ENCODE data around the gene DCBLD1.

DCBLD1 gene

DNA sequence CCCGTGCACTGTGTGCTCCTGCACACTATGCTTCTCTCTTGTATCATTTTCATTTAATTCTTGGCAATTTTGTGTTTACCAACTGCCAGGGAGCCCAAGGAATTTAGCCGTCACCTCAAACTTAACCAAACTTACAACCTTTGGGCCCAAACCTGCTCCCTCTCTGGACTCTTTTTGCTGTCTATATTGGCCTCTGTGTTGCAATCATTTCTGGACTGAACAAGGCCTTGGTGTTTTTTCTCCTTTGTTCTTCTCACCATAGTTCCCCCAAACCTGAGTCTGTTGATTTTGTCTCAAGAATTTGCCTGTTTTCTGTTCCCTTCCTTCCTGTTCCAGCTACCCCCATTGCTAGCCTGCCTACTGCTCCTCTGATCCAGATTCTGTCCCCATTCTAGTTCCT, 19.2 kb downstream of the DCBLD1 start:
- no peaks in the 10 kb centered on the region for H3K4me1 ChIP-seq
- no peaks in the 10 kb centered on the region for H3K27me3 ChIP-seq
- TF ChIP-seq, protein P1, sequence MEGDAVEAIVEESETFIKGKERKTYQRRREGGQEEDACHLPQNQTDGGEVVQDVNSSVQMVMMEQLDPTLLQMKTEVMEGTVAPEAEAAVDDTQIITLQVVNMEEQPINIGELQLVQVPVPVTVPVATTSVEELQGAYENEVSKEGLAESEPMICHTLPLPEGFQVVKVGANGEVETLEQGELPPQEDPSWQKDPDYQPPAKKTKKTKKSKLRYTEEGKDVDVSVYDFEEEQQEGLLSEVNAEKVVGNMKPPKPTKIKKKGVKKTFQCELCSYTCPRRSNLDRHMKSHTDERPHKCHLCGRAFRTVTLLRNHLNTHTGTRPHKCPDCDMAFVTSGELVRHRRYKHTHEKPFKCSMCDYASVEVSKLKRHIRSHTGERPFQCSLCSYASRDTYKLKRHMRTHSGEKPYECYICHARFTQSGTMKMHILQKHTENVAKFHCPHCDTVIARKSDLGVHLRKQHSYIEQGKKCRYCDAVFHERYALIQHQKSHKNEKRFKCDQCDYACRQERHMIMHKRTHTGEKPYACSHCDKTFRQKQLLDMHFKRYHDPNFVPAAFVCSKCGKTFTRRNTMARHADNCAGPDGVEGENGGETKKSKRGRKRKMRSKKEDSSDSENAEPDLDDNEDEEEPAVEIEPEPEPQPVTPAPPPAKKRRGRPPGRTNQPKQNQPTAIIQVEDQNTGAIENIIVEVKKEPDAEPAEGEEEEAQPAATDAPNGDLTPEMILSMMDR (IDR thresholded peaks at IDR 0.05; ENCODE audit: low read depth, low read length) = no peak
- DNase-seq = no peak
- H3K36me3 ChIP-seq = no peaks in the 10 kb centered on the region
- H3K9me3 ChIP-seq = no peaks in the 10 kb centered on the region
- no peak overlapping the region for H3K4me3 ChIP-seq (ENCODE audit: low read depth, low read length)

GRCh38 chr6:117502580-117502979, 20.1 kb downstream of the DCBLD1 start:
- Histone ChIP-seq H3K9me3 (no peaks in the 10 kb centered on the region), H3K4me1 (no peaks in the 10 kb centered on the region)
- no peak for DNase-seq

DNA sequence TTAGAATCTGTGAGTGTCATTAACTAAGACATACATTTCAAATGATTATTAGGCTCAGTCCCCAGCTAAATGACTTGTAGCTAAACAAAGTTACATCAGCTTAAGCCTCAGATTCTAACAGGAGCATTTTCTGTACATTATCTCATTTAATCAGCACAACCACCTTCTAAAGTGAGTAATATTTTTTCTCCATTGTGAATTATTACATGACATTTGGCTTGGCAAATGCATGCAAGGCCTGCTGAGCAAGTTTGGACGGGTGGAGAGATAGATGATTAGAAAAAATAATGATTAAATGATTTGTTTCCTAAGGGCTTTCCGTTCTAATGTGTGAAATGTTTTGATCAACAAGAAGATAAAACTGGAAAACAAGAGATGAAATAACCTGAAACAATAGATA, 20.7 kb downstream of the DCBLD1 start:
- TF ChIP-seq, protein P1 (IDR thresholded peaks at IDR 0.05; ENCODE audit: low read depth, low read length) = no peak
- H3K4me3 ChIP-seq (ENCODE audit: low read depth, low read length) = no peak overlapping the region
- H3K9me3 ChIP-seq = no peaks in the 10 kb centered on the region
- no peak for DNase-seq
- H3K36me3 ChIP-seq = no peaks in the 10 kb centered on the region
- no peaks in the 10 kb centered on the region for H3K27me3 ChIP-seq
- H3K4me1 ChIP-seq = no peaks in the 10 kb centered on the region

More at GRCh38 chr6:117502580-117502979, 20.1 kb downstream of the DCBLD1 start:
- no peak overlapping the region for H3K4me3 ChIP-seq (ENCODE audit: low read depth, low read length)
- H3K27me3 ChIP-seq = no peaks in the 10 kb centered on the region
- H3K36me3 ChIP-seq = no peaks in the 10 kb centered on the region
- TF ChIP-seq, protein P1 (IDR thresholded peaks at IDR 0.05; ENCODE audit: low read depth, low read length) = no peak

DNA sequence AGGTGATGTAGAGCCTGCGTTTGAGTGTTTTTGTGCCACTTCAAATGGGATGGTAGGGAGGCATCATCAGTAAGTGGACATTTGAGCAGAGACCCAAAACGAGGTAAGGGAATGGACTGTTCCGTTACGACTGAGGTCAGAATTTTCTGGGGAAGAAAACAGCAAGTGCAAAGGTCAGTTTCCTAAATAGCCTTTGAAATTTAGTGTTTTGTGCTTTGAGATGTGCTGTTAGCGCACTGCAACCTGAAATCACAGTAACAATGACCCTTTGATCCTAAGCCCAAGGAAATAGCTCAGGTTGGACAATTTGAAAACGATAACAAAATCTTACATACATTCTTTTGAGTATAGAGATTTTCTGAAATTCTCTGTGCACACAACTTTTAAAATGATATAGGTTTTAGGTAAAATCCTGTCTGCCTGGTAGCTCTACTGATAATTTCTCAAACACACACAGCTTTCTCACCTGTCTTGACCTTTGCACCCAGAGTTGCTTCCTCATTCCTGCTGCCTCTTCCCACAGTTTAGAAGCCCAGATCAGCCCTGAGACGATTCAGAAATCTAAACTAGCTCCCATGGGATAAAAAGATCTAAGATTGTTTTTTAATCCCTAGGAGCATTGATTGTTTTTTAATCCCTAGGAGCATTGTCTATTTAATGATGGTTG, 22.1 kb downstream of the DCBLD1 start:
- no peaks in the 10 kb centered on the region for H3K9me3 ChIP-seq
- H3K27me3 ChIP-seq = no peaks in the 10 kb centered on the region
- no peak overlapping the region for H3K4me3 ChIP-seq (ENCODE audit: low read depth, low read length)
- TF ChIP-seq, protein P1 (IDR thresholded peaks at IDR 0.05; ENCODE audit: low read depth, low read length) = no peak
- no peaks in the 10 kb centered on the region for H3K4me1 ChIP-seq
- H3K36me3 ChIP-seq = no peaks in the 10 kb centered on the region
- DNase-seq = no peak

DNA sequence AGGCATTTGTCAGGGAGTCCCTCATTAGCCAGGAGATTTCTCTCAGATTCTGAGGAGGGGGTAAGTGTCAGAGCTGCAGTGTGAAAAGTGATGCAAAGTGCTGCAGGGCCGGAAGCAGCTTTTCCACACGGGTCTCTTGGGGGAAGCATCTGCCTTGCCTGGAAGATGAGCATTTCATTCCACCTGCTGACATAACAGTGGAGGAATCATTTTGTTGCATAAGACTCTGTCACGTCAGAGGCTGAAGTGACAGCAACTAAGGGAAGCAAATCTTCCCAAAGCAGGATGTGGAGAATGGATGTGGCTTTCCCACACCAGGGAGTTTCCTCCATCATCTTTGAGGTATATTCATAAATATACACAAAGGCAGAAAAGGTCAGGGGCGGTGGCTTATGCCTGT, 22.8 kb downstream of the DCBLD1 start:
- no peak for DNase-seq
- Histone ChIP-seq H3K36me3 (no peaks in the 10 kb centered on the region), H3K27me3 (no peaks in the 10 kb centered on the region), H3K4me3 (ENCODE audit: low read depth, low read length) (no peak overlapping the region), H3K4me1 (no peaks in the 10 kb centered on the region), H3K9me3 (no peaks in the 10 kb centered on the region)
- TF ChIP-seq, protein P1 (IDR thresholded peaks at IDR 0.05; ENCODE audit: low read depth, low read length) = no peak

- Histone ChIP-seq H3K4me1 (no peaks in the 10 kb centered on the region), H3K9me3 (no peaks in the 10 kb centered on the region), H3K27me3 (no peaks in the 10 kb centered on the region), H3K4me3 (ENCODE audit: low read depth, low read length) (no peak overlapping the region), H3K36me3 (no peaks in the 10 kb centered on the region)
- DNase-seq = no peak
- TF ChIP-seq, protein P1 (IDR thresholded peaks at IDR 0.05; ENCODE audit: low read depth, low read length) = no peak
These were observed 23.8 kb downstream of the DCBLD1 start for GRCh38 chr6:117506180-117506835.

All from BE2C (cell line).